DND-41 (cell line): ENCODE results near the gene CHMP1A.

Experiments
- ATAC-seq: fragments of 200-7000 bp; cut with Tn5 transposase; 3 replicates; pipeline ENCODE4 v1.9.1; 2021; ENCODE audit warnings: low read depth; ENCODE audit not compliant: insufficient read depth
- DNase-seq: peaks from one replicate; pipeline ENCODE4 v3.0.0-alpha.2; 2020
- H2AFZ ChIP-seq: 2 replicates; pipeline ENCODE4 v1.6.0; 2012; ENCODE audit warnings: low read depth, low read length
- H3K27ac ChIP-seq: 2 replicates; pipeline ENCODE4 v1.5.1; 2012; ENCODE audit warnings: low read length, inconsistent platforms
- H3K27me3 ChIP-seq: fragments of 200-600 bp; sonication (generic); 2 replicates; pipeline ENCODE4 v1.6.0; 2012; ENCODE audit warnings: low read length, mild to moderate bottlenecking, inconsistent platforms; ENCODE audit not compliant: insufficient read depth, poor library complexity
- H3K36me3 ChIP-seq: 2 replicates; pipeline ENCODE4 v1.5.1; 2012; ENCODE audit warnings: low read length, inconsistent platforms; ENCODE audit not compliant: insufficient read depth
- H3K4me1 ChIP-seq: 2 replicates; pipeline ENCODE4 v1.5.1; 2012; ENCODE audit warnings: mild to moderate bottlenecking, low read length; ENCODE audit not compliant: insufficient read depth
- H3K4me2 ChIP-seq: 2 replicates; pipeline ENCODE4 v1.6.0; 2012; ENCODE audit warnings: mild to moderate bottlenecking, moderate library complexity, low read length, inconsistent platforms; ENCODE audit not compliant: insufficient read depth
- H3K4me3 ChIP-seq, 2 experiments: fragments of 200-600 bp in 1 of 2; shearing (Covaris generic) in 1 of 2; 2 replicates each; pipeline ENCODE4 v1.5.1; 2012 to 2016; ENCODE audit warnings: inconsistent platforms in 2 of 2, low read length in 2 of 2, mild to moderate bottlenecking in 2 of 2, low read depth in 1 of 2, moderate library complexity in 1 of 2
- H3K79me2 ChIP-seq: 2 replicates; pipeline ENCODE4 v1.6.0; 2012; ENCODE audit warnings: low read length, inconsistent platforms; ENCODE audit not compliant: insufficient read depth
- H3K9ac ChIP-seq: 2 replicates; pipeline ENCODE4 v1.6.0; 2012; ENCODE audit warnings: low read depth, mild to moderate bottlenecking, inconsistent platforms, low read length, moderate library complexity
- H3K9me3 ChIP-seq: 2 replicates; pipeline ENCODE4 v1.5.1; 2012; ENCODE audit warnings: low read length, moderate library complexity, mild to moderate bottlenecking, inconsistent platforms; ENCODE audit not compliant: insufficient read depth, severe bottlenecking
- H4K20me1 ChIP-seq: 2 replicates; pipeline ENCODE4 v1.6.0; 2012; ENCODE audit warnings: low read length; ENCODE audit not compliant: insufficient read depth
- EZH2 ChIP-seq: IDR thresholded peaks from 3 replicates; pipeline ENCODE4 v1.6.1; 2012; ENCODE audit warnings: borderline replicate concordance, low read depth, mild to moderate bottlenecking, moderate library complexity, low read length, inconsistent platforms; ENCODE audit not compliant: severe bottlenecking
- TF ChIP-seq, protein P1 (sequence below): IDR thresholded peaks from 2 replicates; pipeline ENCODE4 v1.5.1; 2012; ENCODE audit warnings: borderline replicate concordance, low read length, moderate library complexity, mild to moderate bottlenecking; ENCODE audit not compliant: poor library complexity, severe bottlenecking; ENCODE audit errors: extremely low read depth

CHMP1A gene

DNA sequence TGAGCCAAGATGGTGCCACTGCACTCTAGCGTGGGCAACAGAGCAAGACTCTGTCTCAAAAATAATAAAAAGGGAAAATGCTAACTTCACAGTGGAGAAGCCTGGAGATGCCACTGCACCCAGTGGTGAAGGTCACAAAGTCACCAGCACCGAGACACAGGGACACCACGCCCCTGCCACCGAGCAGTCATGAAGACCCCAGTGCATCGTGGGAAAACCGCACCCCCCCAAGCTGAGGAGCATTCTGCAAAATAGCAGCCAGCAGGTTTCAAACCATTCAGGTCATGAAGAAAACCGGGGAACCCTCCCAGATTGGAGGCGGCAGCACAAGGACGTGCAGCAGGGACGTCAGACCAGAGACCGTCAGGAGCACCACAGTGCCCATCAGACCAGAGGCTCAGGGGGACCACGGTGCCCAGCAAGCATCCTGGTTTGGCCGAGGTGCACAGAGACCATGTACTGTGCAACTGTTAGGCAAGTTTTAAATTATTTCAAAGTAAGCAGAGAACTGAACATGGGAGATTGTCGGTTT lies 13.7 kb downstream of the CHMP1A start:
- H4K20me1 ChIP-seq: peaks cover 11% of the 10 kb centered on the region; the same call in 1 of the 2 replicates
- H3K27ac ChIP-seq: no peak overlapping the region
- no peaks in the 10 kb centered on the region for H3K27me3 ChIP-seq

DNA sequence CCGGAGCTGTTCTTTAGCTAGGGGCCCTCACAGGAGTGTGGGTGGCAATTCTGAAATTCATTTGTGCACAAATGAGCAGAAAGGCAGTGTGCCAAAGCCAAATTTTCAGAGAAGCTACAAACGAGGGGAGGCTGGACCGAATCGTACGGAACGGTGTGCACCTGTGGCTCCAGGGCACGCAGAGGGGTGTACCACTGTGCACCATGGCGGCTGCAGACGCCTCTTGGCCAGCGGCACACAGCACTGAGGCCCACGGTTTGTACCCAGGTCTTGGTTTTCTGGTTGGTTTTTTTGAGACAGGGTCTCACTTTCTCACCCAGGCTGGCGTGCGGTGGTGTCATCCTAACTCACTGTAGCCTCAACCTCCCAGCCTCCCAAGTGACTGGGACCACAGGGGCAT lies 14.9 kb downstream of the CHMP1A start:
- TF ChIP-seq, protein P1, sequence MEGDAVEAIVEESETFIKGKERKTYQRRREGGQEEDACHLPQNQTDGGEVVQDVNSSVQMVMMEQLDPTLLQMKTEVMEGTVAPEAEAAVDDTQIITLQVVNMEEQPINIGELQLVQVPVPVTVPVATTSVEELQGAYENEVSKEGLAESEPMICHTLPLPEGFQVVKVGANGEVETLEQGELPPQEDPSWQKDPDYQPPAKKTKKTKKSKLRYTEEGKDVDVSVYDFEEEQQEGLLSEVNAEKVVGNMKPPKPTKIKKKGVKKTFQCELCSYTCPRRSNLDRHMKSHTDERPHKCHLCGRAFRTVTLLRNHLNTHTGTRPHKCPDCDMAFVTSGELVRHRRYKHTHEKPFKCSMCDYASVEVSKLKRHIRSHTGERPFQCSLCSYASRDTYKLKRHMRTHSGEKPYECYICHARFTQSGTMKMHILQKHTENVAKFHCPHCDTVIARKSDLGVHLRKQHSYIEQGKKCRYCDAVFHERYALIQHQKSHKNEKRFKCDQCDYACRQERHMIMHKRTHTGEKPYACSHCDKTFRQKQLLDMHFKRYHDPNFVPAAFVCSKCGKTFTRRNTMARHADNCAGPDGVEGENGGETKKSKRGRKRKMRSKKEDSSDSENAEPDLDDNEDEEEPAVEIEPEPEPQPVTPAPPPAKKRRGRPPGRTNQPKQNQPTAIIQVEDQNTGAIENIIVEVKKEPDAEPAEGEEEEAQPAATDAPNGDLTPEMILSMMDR: no peak
- TF ChIP-seq EZH2: no peak
- no peak for DNase-seq
- no peak overlapping the region for H3K4me3 ChIP-seq
- H3K4me2 ChIP-seq: no peak overlapping the region
- peaks cover 11% of the 10 kb centered on the region; the same call in 1 of the 2 replicates for H4K20me1 ChIP-seq
- H3K36me3 ChIP-seq: peaks cover 31% of the 10 kb centered on the region
- H2AFZ ChIP-seq: no peak overlapping the region
- H3K4me1 ChIP-seq: peaks cover 17% of the 10 kb centered on the region
- no peaks in the 10 kb centered on the region for H3K9me3 ChIP-seq
- H3K79me2 ChIP-seq: no peaks in the 10 kb centered on the region
- H3K27me3 ChIP-seq: no peaks in the 10 kb centered on the region
- ATAC-seq: no peak
- no peak overlapping the region for H3K9ac ChIP-seq
- H3K27ac ChIP-seq: no peak overlapping the region

More for the DNA sequence above, 13.7 kb downstream of the CHMP1A start:
- Histone ChIP-seq H2AFZ (no peak overlapping the region), H3K36me3 (peaks cover 34% of the 10 kb centered on the region), H3K9me3 (no peaks in the 10 kb centered on the region), H3K79me2 (no peaks in the 10 kb centered on the region), H3K9ac (no peak overlapping the region), H3K4me1 (peaks cover 17% of the 10 kb centered on the region), H3K4me2 (no peak overlapping the region), H3K4me3 (no peak overlapping the region)
- TF ChIP-seq, protein P1: no peak
- no peak for TF ChIP-seq EZH2
- DNase-seq (peak; percentile 31), ATAC-seq (no peak)

DNA sequence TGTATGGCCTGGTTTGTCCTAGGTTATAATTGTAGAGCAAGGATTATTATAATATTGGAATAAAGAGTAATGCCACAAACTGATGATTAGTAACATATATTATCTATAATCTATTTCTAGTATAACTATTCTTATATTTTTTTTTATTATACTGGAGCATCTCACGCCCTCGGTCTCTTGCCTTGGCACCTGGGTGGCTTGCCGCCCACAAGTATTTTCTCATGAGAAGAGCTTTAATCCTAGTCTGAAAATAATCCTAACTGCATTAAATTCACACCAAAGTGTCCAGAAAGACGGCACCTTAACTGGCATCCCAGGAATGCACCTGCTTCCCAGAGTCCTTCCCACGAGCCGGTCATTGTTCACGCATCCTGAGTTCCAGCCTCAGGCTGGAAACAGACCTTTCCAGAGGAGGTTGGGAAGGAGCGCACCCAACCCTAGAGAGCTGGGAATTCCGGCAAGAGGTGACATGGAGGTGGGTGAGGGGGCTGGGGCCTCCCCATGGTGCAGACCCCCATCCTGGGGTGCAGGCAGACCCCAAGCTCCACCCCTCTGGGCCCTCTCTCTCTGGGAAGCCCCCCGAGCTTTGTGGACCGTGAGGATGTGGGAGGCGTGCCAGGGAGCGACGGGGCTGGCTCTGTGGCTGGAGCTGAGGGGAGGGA lies 15.9 kb downstream of the CHMP1A start:
- Histone ChIP-seq H4K20me1 (peaks cover 11% of the 10 kb centered on the region; the same call in 1 of the 2 replicates), H3K36me3 (peaks cover 23% of the 10 kb centered on the region), H3K27ac (no peak overlapping the region), H3K27me3 (no peaks in the 10 kb centered on the region), H3K4me2 (peak overlapping the region; percentile 46; the same call in 1 of the 2 replicates), H3K4me1 (peaks cover 17% of the 10 kb centered on the region), H3K79me2 (no peaks in the 10 kb centered on the region), H3K9me3 (no peaks in the 10 kb centered on the region), H3K9ac (0 out of 2 replicates have a peak overlapping the region, but pooled peaks have one; percentile 21), H2AFZ (no peak overlapping the region), H3K4me3 (no peak overlapping the region)
- ATAC-seq: no peak
- no peak for DNase-seq
- TF ChIP-seq, protein P1: no peak
- TF ChIP-seq EZH2: no peak
